Peyer's patch (tissue), 4 donors: ENCODE results near the gene SYTL1. TPM values are rescaled to one million over a fixed set of nuclear protein-coding genes. Genes with fewer than 3 reads are reported as not detected.

ENCODE experiments used
- DNase-seq, 3 donors: peaks; one replicate each; pipeline ENCODE4 v3.0.0-alpha.2; 2017 to 2019
- H3K27ac ChIP-seq, 4 donors: fragments of 200-600 bp; sonication (generic); one replicate each; pipeline ENCODE4 v1.5.1; 2016 to 2019
- H3K27me3 ChIP-seq, 2 donors: fragments of 200-600 bp; sonication (generic); one replicate each; pipeline ENCODE4 v1.5.1; 2019
- H3K36me3 ChIP-seq, 3 donors: fragments of 200-600 bp; sonication (generic); one replicate each; pipeline ENCODE4 v1.5.1; 2016 to 2019
- H3K4me1 ChIP-seq, 4 donors: fragments of 200-600 bp; sonication (generic); one replicate each; pipeline ENCODE4 v1.5.1; 2016 to 2019
- H3K4me3 ChIP-seq, 4 donors: fragments of 200-600 bp; sonication (generic); 1 replicate in 3 of 4; 2 replicates in 1 of 4; pipeline ENCODE4 v1.5.1; 2016 to 2019; ENCODE audit warnings: mild to moderate bottlenecking in 1 of 4
- H3K9me3 ChIP-seq, 4 donors: fragments of 200-600 bp; sonication (generic); one replicate each; pipeline ENCODE4 v1.5.1; 2016 to 2019; ENCODE audit warnings: mild to moderate bottlenecking in 1 of 4
- CTCF ChIP-seq, 6 experiments: fragments of 450-650 bp in 4 of 6; fragments of 200-600 bp in 2 of 6; sonication (generic) in 1 of 6; IDR thresholded peaks; one replicate each; pipeline ENCODE4 v1.5.1; 2017 to 2019; ENCODE audit warnings: antibody characterized with exemption in 6 of 6, mild to moderate bottlenecking in 3 of 6, moderate library complexity in 1 of 6
- POLR2A ChIP-seq, 2 donors: fragments of 450-650 bp; IDR thresholded peaks; one replicate each; pipeline ENCODE4 v1.5.1; 2017; ENCODE audit warnings: antibody characterized with exemption in 2 of 2, mild to moderate bottlenecking in 2 of 2, moderate library complexity in 2 of 2
- total RNA-seq, 4 donors: library from RNA; depleted of rRNA; stranded (reverse); fragments of >200 nt; gene quantifications; one replicate each; pipeline ENCODE4 v1.1.0, GENCODE V29; 2016

SYTL1 gene
- total RNA-seq, 4 donors from 2014 or later, result 9.0 to 37.1 (median 9.5) TPM

DNA sequence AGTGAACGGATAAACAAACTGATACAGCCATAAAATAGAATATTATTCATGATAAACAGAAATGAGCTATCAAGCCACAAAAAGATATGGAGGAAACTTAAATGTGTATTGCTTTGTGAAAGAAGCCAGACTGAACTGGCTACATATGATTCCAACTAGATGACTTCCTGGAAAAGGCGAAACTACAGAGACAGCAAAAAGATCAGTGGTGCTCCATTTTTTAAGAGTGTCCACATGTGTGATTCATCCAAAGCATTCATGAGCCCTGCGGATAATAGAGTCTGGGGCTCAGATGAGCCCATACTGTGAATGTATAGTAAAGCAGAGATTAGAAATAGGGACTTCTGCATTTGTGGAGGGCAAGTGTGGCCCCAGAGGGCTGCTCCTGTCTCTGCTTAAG is 27.7 kb upstream of the SYTL1 start:
- Histone ChIP-seq H3K4me1 (no peaks in the 10 kb centered on the region), H3K4me3 (no peak overlapping the region), H3K27me3 (no peaks in the 10 kb centered on the region), H3K27ac (no peak overlapping the region), H3K9me3 (no peaks in the 10 kb centered on the region), H3K36me3 (no peaks in the 10 kb centered on the region)
- no peak for DNase-seq
- TF ChIP-seq POLR2A (IDR thresholded peaks at IDR 0.05) (no peak), CTCF (IDR thresholded peaks at IDR 0.05) (no peak)

- DNase-seq, result no peak
- H3K4me3 ChIP-seq, result no peak overlapping the region
- H3K4me1 ChIP-seq, result no peaks in the 10 kb centered on the region
- no peak for TF ChIP-seq CTCF (IDR thresholded peaks at IDR 0.05)
- TF ChIP-seq POLR2A (IDR thresholded peaks at IDR 0.05), result no peak
- H3K27ac ChIP-seq, result no peak overlapping the region
- H3K36me3 ChIP-seq, result no peaks in the 10 kb centered on the region
- no peaks in the 10 kb centered on the region for H3K9me3 ChIP-seq
- no peaks in the 10 kb centered on the region for H3K27me3 ChIP-seq
These were observed 27.1 kb upstream of the SYTL1 start for GRCh38 chr1:27314737-27315136.

GRCh38 chr1:27316860-27317259 is 25.0 kb upstream of the SYTL1 start:
- H3K4me3 ChIP-seq, result no peak overlapping the region
- DNase-seq, result no peak
- H3K27me3 ChIP-seq, result no peaks in the 10 kb centered on the region
- no peaks in the 10 kb centered on the region for H3K4me1 ChIP-seq
- H3K9me3 ChIP-seq, result no peaks in the 10 kb centered on the region
- H3K36me3 ChIP-seq, result no peaks in the 10 kb centered on the region
- H3K27ac ChIP-seq, result no peak overlapping the region
- TF ChIP-seq POLR2A (IDR thresholded peaks at IDR 0.05) (no peak), CTCF (IDR thresholded peaks at IDR 0.05) (no peak)

DNA sequence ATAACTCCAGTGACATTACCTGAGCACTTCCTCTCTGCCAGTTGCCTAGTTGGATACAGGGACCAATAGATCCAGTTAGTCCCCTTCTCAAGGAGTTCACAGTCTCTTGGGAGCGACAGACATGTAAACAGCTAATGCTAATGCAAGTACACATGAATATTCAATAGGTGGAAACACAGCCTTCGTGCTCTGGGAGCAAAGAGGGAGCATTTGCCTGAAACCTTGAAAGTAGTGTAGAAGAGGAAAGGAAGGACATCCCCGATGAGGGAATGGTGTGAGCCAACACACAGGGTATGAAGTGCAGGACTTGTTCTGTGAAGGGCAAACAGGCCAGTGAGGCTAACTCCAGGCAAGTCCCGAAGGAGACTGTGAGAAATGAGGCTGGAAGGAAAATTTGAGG is 23.7 kb upstream of the SYTL1 start:
- Histone ChIP-seq H3K36me3 (no peaks in the 10 kb centered on the region), H3K27ac (no peak overlapping the region), H3K27me3 (no peaks in the 10 kb centered on the region), H3K4me3 (no peak overlapping the region), H3K4me1 (peaks cover 0 to 4% (median 1%) of the 10 kb centered on the region in 4 donors), H3K9me3 (no peaks in the 10 kb centered on the region)
- TF ChIP-seq POLR2A (IDR thresholded peaks at IDR 0.05) (no peak), CTCF (IDR thresholded peaks at IDR 0.05) (no peak)
- DNase-seq, result no peak

- Histone ChIP-seq H3K4me1 (peaks cover 0 to 8% (median 3%) of the 10 kb centered on the region in 4 donors), H3K27ac (no peak overlapping the region), H3K4me3 (no peak overlapping the region), H3K36me3 (no peaks in the 10 kb centered on the region), H3K9me3 (no peaks in the 10 kb centered on the region), H3K27me3 (no peaks in the 10 kb centered on the region)
- no peak for DNase-seq
- no peak for TF ChIP-seq POLR2A (IDR thresholded peaks at IDR 0.05)
- TF ChIP-seq CTCF (IDR thresholded peaks at IDR 0.05), result no peak
These were observed 23.2 kb upstream of the SYTL1 start for GRCh38 chr1:27318596-27318995.
